ENCODE data around the gene ASB8. TPM values are rescaled to one million over a fixed set of nuclear protein-coding genes. Genes with fewer than 3 reads are reported as not detected.

The ASB8 gene
- total and polyA plus RNA-seq, 2 of the 4 experiments (the other 2 are of a cell fraction) = 22.9 to 26.7 TPM

DNA sequence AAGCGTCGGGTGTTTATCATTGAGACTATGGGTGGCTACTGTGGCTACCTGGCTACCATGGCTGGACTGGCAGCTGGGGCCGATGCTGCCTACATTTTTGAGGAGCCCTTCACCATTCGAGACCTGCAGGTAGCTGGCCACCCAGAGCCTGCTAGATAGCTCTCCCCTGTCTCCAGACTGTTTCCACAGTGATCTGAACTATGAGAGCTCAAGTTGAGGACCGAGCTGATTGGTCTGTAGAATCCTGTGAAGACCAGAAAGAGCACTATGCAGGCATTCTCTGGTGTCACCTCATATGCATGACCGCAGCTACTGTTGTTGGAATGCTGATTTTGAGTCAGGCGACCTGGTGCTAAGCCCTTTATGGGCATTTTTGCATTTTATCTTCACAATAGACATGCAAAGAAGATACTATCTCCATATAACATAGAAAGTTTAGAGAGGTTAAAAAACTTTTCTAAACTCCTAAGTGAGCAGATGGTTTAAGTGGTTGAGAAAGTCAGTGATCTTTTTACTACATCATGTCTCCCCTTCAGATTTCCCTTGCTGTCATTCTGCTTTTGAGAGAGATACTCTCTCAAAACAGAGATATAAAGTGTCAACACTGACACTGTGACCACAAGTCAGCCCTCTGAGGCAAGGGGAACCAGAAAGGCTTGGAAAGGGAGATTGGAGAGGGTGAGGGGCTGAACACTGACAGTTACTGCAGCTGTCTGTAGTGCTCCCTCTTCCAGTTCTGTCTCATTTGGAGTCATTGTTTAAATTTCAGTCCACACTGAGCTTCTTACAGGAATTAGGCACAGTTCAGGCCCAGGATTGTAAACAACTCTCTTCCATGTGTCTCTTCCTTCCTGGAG, 14.3 kb downstream of the ASB8 start:
- Histone ChIP-seq H3K4ac (ENCODE audit: low read depth, low read length) (no peak overlapping the region), H3K36me3 (ENCODE audit: control insufficient read depth, insufficient read depth, low read length) (peaks cover 50% of the 10 kb centered on the region), H3K18ac (ENCODE audit: low read depth, low read length) (no peak overlapping the region), H4K5ac (ENCODE audit: low read depth, low read length) (no peak overlapping the region), H2AFZ (replicated peaks; ENCODE audit: low read length, poor library complexity) (no peak overlapping the region), H3K9ac (ENCODE audit: low read depth, low read length) (no peak overlapping the region), H2BK15ac (ENCODE audit: low read depth, low read length) (no peak overlapping the region), H4K20me1 (ENCODE audit: insufficient read depth, low read length) (no peaks in the 10 kb centered on the region), H3K23ac (ENCODE audit: low read depth, low read length) (no peak overlapping the region), H2AK5ac (ENCODE audit: low read depth, low read length) (no peak overlapping the region), H3K9me3 (ENCODE audit: control insufficient read depth, insufficient read depth, low read length) (no peaks in the 10 kb centered on the region), H2AK9ac (replicated peaks; ENCODE audit: low read depth, low read length, poor library complexity) (no peak overlapping the region), H2BK5ac (ENCODE audit: low read depth, low read length, poor library complexity, severe bottlenecking) (no peak overlapping the region), H3K9me1 (ENCODE audit: insufficient read depth, low read length) (no peaks in the 10 kb centered on the region; the same call in 1 of the 2 replicates), H4K8ac (ENCODE audit: low read depth in 2 of 2, low read length in 2 of 2) (no peak overlapping the region), H3K27ac (ENCODE audit: insufficient read depth, low read length) (no peak overlapping the region), H3K4me3 (ENCODE audit: insufficient read depth, low read depth, low read length) (no peak overlapping the region), H3K27me3 (ENCODE audit: control insufficient read depth, insufficient read depth, low read length) (no peaks in the 10 kb centered on the region), H3K14ac (replicated peaks; ENCODE audit: low read depth, low read length) (no peak overlapping the region), H3K4me1 (ENCODE audit: control insufficient read depth, insufficient read depth, low read length) (no peaks in the 10 kb centered on the region; the same call in 1 of the 2 replicates), H3K4me2 (ENCODE audit: low read depth, low read length) (no peak overlapping the region), H3K56ac (ENCODE audit: extremely low read depth, insufficient read depth, low read length) (no peak overlapping the region), H2BK20ac (ENCODE audit: low read depth, low read length) (no peak overlapping the region), H2BK120ac (ENCODE audit: low read depth, low read length) (no peak overlapping the region), H4K91ac (ENCODE audit: insufficient read depth, low read depth, low read length) (no peak overlapping the region), H3K79me1 (ENCODE audit: low read depth in 1 of 2, low read length in 2 of 2) (no peaks in the 10 kb centered on the region)
- BruUV-seq (replicated peaks) = no TSS peak
- intact Hi-C loops (cut with micrococcal nuclease) (no loop called here), dilution Hi-C loops (cut with HindIII; ENCODE audit: low sequenced_read_pairs, unreplicated experiment) (no loop called here), in situ Hi-C loops (cut with MboI; ENCODE audit: low sequenced_read_pairs) (loop anchor here (10.0 kb wide), 1 partner anchor 418 kb away; the partner anchor contains the start of gene ENDOU)
- POLR2A ChIA-PET (ENCODE audit: unreplicated experiment) = no interaction called here
- 100% methylated on average over 2 of the region's 7 CpGs; no CpG with 5 or more reads in 1 of the 2 experiments for WGBS, 2 experiments (ENCODE audit: extremely low coverage in 2 of 2, insufficient read length in 1 of 2)
- peak; percentile 35 for ATAC-seq (ENCODE audit: low read depth)
- no peak for DNase-seq
- CTCF ChIA-PET = no interaction called here
- TF ChIP-seq MAZ (IDR thresholded peaks at IDR 0.05; ENCODE audit: borderline replicate concordance, low read depth, low read length) (no peak), CTCF (conservative IDR thresholded peaks at IDR 0.05; ENCODE audit: low read depth, low read length) (no peak), BHLHE40 (IDR thresholded peaks at IDR 0.05; ENCODE audit: low read depth, low read length) (no peak), FOS (IDR thresholded peaks at IDR 0.05; ENCODE audit: low read depth, low read length) (no peak), POLR2A (IDR thresholded peaks at IDR 0.05; ENCODE audit: low read depth, low read length) (no peak), CEBPB (IDR thresholded peaks at IDR 0.05; ENCODE audit: low read depth, low read length) (no peak), MAFK (IDR thresholded peaks at IDR 0.05; ENCODE audit: low read depth, low read length) (no peak), RFX5 (IDR thresholded peaks at IDR 0.05; ENCODE audit: low read depth, low read length) (no peak), CHD1 (IDR thresholded peaks at IDR 0.05; ENCODE audit: low read depth, low read length) (no peak), RCOR1 (IDR thresholded peaks at IDR 0.05; ENCODE audit: insufficient replicate concordance, low read length) (no peak), SMC3 (IDR thresholded peaks at IDR 0.05; ENCODE audit: low read depth, low read length) (no peak), NFE2L2 (IDR thresholded peaks at IDR 0.05; ENCODE audit: low read depth, low read length) (no peak), RAD21 (IDR thresholded peaks at IDR 0.05; ENCODE audit: low read length) (no peak), USF2 (IDR thresholded peaks at IDR 0.05; ENCODE audit: low read depth, low read length) (no peak), MXI1 (IDR thresholded peaks at IDR 0.05; ENCODE audit: borderline replicate concordance, low read depth, low read length) (no peak)

Data from IMR-90 (cell line).